Epidermal melanocyte (primary cell): ENCODE measurements around the gene MSI2.
A peak's percentile ranks its signal among the peaks of the same experiment; 100 is the strongest.

Experiments
- DNase-seq: peaks from one replicate; pipeline ENCODE4 v3.0.0; 2011; ENCODE audit warnings: low spot score; ENCODE audit not compliant: insufficient read length

MSI2 gene

GRCh38 chr17:57569853-57570252 lies 313.5 kb downstream of the MSI2 start:
- no peak for DNase-seq

- no peak for DNase-seq
These were observed 314.5 kb downstream of the MSI2 start for GRCh38 chr17:57570724-57571344.

GRCh38 chr17:57572062-57572461 lies 315.7 kb downstream of the MSI2 start:
- DNase-seq: no peak

DNA sequence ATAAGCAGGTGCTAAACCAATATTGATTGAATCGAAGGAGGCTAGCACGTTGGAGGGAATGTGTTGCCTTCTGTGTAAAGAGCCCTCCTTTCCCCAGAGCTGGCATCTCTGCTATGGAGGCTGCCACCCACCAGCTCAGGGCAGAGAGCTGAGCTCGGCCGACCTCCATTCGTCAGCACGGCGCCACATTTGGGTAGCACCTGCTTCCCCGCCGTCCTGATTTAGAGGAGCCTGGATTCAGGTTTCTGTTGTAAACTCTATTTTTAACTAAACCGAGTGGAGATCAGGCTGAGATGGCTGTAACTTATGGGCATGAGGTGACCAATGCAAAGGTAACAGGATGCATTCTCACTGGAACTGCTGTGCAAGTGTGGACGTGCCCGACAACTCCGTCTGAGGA lies 316.3 kb downstream of the MSI2 start:
- DNase-seq: no peak

- DNase-seq: no peak
These were observed 317.8 kb downstream of the MSI2 start for GRCh38 chr17:57574040-57574513.

- DNase-seq: no peak
These were observed 320.4 kb downstream of the MSI2 start for GRCh38 chr17:57576744-57577143.

DNA sequence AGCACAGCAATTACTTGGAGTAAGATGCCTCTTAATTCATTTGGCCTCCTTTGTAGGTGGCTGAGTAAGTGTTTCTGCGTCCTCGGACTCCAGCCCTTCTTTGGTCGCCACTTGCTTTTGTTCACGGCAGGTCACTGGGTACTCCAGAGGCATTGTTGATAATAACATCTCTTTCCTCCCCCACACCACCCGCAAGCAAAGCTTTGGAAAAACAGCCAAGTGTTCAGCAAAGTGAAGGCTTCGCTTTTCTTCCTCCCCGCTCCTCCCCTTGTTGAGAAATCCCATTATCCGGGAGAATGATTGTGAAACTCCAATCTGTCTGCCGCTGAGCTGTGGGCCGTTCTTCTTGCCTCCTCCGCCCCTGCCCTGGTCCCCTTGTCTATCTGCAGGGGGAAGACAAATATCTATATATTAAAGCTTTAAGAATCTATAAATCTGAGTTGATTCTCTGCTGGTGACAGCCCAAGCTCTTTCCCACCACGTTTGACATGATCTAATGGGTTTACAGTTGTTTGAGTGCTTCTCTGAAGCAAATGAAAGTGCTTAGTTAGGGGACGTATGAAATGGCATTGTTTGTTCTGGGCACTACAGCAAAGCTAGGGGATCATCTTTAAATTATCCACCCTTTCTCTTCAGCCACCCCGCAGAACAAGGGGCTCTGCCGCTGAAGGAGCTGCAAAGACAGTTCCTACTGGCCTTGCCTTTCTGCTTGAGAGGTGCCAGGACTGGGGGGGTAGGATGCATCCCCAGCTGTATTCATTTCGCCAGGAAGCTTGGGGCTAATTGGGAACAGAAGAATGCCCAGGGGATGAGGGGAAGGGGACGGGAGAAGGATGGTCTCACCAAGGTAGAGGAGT lies 321.7 kb downstream of the MSI2 start:
- no peak for DNase-seq

- DNase-seq: no peak
These were observed 322.4 kb downstream of the MSI2 start for GRCh38 chr17:57578608-57579225.

DNA sequence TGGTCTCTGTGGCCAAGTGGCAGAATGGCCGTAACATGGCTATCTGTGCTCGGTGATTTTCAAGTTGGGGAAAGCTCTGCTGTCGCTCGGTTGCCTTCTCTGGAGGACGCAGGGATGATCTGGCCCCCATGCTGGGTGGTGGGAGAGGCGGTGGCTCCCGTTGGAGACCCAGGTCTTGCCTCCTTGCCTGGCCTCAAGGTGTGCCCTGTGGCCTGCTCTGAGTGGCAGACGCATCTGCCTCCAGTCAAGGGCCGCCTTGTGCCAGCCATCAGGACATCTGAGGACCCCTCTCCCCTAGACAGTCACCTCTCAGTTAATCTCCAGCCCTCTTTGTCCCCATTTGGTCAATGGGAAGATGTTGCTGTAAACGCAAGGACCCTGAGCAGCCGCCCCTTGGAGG lies 322.9 kb downstream of the MSI2 start:
- no peak for DNase-seq

- DNase-seq: no peak
These were observed 323.9 kb downstream of the MSI2 start for GRCh38 chr17:57580055-57580739.

GRCh38 chr17:57582881-57583756 lies 326.8 kb downstream of the MSI2 start:
- DNase-seq: no peak

GRCh38 chr17:57584050-57584551 lies 327.8 kb downstream of the MSI2 start:
- peak; percentile 87 for DNase-seq

GRCh38 chr17:57585341-57586195 lies 329.2 kb downstream of the MSI2 start:
- DNase-seq: no peak

GRCh38 chr17:57586196-57586740 lies 329.9 kb downstream of the MSI2 start:
- no peak for DNase-seq

- DNase-seq: no peak
These were observed 330.4 kb downstream of the MSI2 start for GRCh38 chr17:57586742-57587141.

DNA sequence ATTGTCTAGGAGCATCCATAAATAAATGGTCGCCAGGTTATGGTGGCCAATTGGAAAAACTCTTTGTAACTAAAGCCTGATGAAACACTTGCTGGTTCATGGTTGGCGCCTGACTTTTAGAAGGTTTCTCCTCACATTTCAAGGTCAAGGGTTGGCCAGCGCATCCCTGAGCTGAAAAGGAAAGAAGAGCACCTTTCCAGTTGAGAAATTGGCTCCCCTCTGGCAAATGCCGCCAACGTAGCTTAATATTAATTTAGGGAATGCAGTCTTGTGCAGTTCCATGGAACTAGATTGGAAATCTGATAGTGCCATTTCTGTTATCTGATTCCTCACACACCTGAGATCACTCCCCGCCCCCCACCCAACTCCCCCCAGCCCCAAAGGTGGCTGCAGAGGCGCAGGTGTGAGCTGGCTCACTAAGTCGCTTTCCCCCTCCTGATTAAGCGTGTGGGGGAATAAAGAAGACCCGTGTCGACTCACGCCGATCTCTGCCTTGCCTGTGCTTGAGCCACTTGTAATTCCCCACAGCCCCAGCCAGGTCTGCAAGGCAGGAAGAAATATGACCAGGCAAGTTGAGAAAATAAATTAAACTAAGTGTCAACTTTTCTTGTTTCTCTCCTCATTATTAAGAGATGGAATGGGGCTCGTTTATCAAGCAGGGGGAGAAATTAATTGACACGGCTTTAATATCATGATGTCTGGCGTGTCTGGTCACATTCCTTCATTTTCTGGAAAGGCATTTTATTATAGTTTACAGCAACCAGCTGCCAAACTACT lies 331.1 kb downstream of the MSI2 start:
- DNase-seq: no peak

GRCh38 chr17:57588086-57588485 lies 331.8 kb downstream of the MSI2 start:
- no peak for DNase-seq
